Common myeloid progenitor, CD34-positive (primary cell): ENCODE data around the gene KIF12.

Experiments used
- CTCF ChIA-PET: fragments of 350-600 bp; sonication (Branson Sonifier 250); formaldehyde crosslinking; loops from one replicate; lab custom pipeline; 2021; ENCODE audit warnings: antibody characterized with exemption; lab: Charles Lee
- POLR2A ChIA-PET: fragments of 350-600 bp; sonication (Branson Sonifier 250); formaldehyde crosslinking; loops from one replicate; lab custom pipeline; 2021; ENCODE audit warnings: antibody characterized with exemption; lab: Charles Lee
- DNase-seq, 3 donors: peaks; one replicate each; pipeline versions ENCODE4 v3.0.0 to v3.0.0-alpha.2; 2013
- H3K27ac ChIP-seq, 2 experiments: 1 replicate in 1 of 2; 2 replicates in 1 of 2; pipeline ENCODE4 v1.7.0; 2013; ENCODE audit warnings: inconsistent platforms in 2 of 2, low read length in 2 of 2, mild to moderate bottlenecking in 2 of 2, low read depth in 1 of 2, moderate library complexity in 1 of 2; ENCODE audit not compliant: severe bottlenecking in 2 of 2, insufficient read depth in 1 of 2, poor library complexity in 1 of 2
- H3K27me3 ChIP-seq, 5 experiments: replicated peaks in 2 of 5; 1 replicate in 3 of 5; 2 replicates in 2 of 5; pipeline versions ENCODE4 v1.6.1 to v1.7.0; 2013; ENCODE audit warnings: low read length in 4 of 5, mild to moderate bottlenecking in 2 of 5, moderate library complexity in 2 of 5, inconsistent platforms in 1 of 5; ENCODE audit not compliant: insufficient read depth in 5 of 5, control insufficient read depth in 4 of 5
- H3K36me3 ChIP-seq, 4 experiments: 1 replicate in 2 of 4; 2 replicates in 2 of 4; pipeline versions ENCODE4 v1.6.1 to v1.7.0; 2013; ENCODE audit warnings: low read length in 3 of 4, control low read depth in 1 of 4, mild to moderate bottlenecking in 1 of 4; ENCODE audit not compliant: control insufficient read depth in 4 of 4, insufficient read depth in 4 of 4
- H3K4me1 ChIP-seq, 4 experiments: 1 replicate in 3 of 4; 2 replicates in 1 of 4; pipeline versions ENCODE4 v1.6.1 to v1.7.1; 2013; ENCODE audit warnings: low read length in 3 of 4, mild to moderate bottlenecking in 3 of 4, control low read depth in 1 of 4, inconsistent platforms in 1 of 4, moderate library complexity in 1 of 4; ENCODE audit not compliant: control insufficient read depth in 4 of 4, insufficient read depth in 4 of 4; ENCODE audit errors: control extremely low read depth in 1 of 4
- H3K4me3 ChIP-seq, 7 experiments: 1 replicate in 4 of 7; 2 replicates in 3 of 7; pipeline versions ENCODE4 v1.5.1 to v1.7.0; 2013; ENCODE audit warnings: mild to moderate bottlenecking in 7 of 7, low read length in 6 of 7, moderate library complexity in 6 of 7, inconsistent platforms in 2 of 7, low read depth in 2 of 7, control low read depth in 1 of 7; ENCODE audit not compliant: insufficient read depth in 4 of 7, control insufficient read depth in 1 of 7; ENCODE audit errors: extremely low read depth in 1 of 7
- H3K9me3 ChIP-seq, 5 experiments: 1 replicate in 4 of 5; 2 replicates in 1 of 5; pipeline versions ENCODE4 v1.6.1 to v1.7.1; 2013; ENCODE audit warnings: low read length in 4 of 5, mild to moderate bottlenecking in 2 of 5, inconsistent platforms in 1 of 5, low read depth in 1 of 5, moderate library complexity in 1 of 5; ENCODE audit not compliant: control insufficient read depth in 4 of 5, insufficient read depth in 2 of 5; ENCODE audit errors: control extremely low read depth in 1 of 5
- WGBS: methylation state at CpG from one replicate; pipeline ENCODE4 v1.1.5; 2013; ENCODE audit not compliant: insufficient coverage; 5-methylcytosine and 5-hydroxymethylcytosine counted together

KIF12 gene

GRCh38 chr9:114080773-114081440, 18.2 kb downstream of the KIF12 start:
- POLR2A ChIA-PET: no interaction called here
- Histone ChIP-seq H3K27me3 (peaks cover 0 to 2% (median 0%) of the 10 kb centered on the region in 5 experiments), H3K36me3 (no peaks in the 10 kb centered on the region), H3K27ac (no peak overlapping the region), H3K4me1 (peaks cover 0 to 3% (median under 1%) of the 10 kb centered on the region in 4 experiments), H3K9me3 (no peaks in the 10 kb centered on the region), H3K4me3 (no peak overlapping the region)
- CTCF ChIA-PET: interaction anchor here (1.6 to 3.8 kb wide), 5 partner anchors 9 to 211 kb away, joined by 4 to 32 read pairs (median 20); no protein-coding TSS in a partner anchor
- no peak for DNase-seq
- 94% methylated on average over 5 of the region's 7 CpGs for WGBS

- no peak overlapping the region for H3K4me3 ChIP-seq
- no peaks in the 10 kb centered on the region for H3K9me3 ChIP-seq
- peaks cover 0 to 5% (median 0%) of the 10 kb centered on the region in 5 experiments for H3K27me3 ChIP-seq
- H3K4me1 ChIP-seq: peaks cover 0 to 3% (median under 1%) of the 10 kb centered on the region in 4 experiments
- H3K27ac ChIP-seq: no peak overlapping the region
- DNase-seq: no peak
- no peaks in the 10 kb centered on the region for H3K36me3 ChIP-seq
- ChIA-PET CTCF (interaction anchor here (1.6 kb wide), 1 partner anchor 8 kb away, joined by 4 read pairs; no protein-coding TSS in a partner anchor), POLR2A (no interaction called here)
- WGBS: 100% methylated on average over 5 of the region's 5 CpGs
Measured at GRCh38 chr9:114080195-114080772, 18.8 kb downstream of the KIF12 start.

- Histone ChIP-seq H3K36me3 (no peaks in the 10 kb centered on the region), H3K4me3 (no peak overlapping the region), H3K27me3 (peaks cover 0 to 5% (median 0%) of the 10 kb centered on the region in 5 experiments), H3K4me1 (peaks cover 0 to 3% (median under 1%) of the 10 kb centered on the region in 4 experiments), H3K9me3 (no peaks in the 10 kb centered on the region), H3K27ac (no peak overlapping the region)
- 83% methylated on average over 6 of the region's 7 CpGs for WGBS
- POLR2A ChIA-PET: no interaction called here
- CTCF ChIA-PET: interaction anchor here (0.7 to 1.3 kb wide), 4 partner anchors 9 to 212 kb away, joined by 3 to 4 read pairs (median 4); no protein-coding TSS in a partner anchor
- DNase-seq: no peak
Measured at GRCh38 chr9:114078781-114079156, 20.3 kb downstream of the KIF12 start.

- Histone ChIP-seq H3K27me3 (peaks cover 0 to 5% (median 0%) of the 10 kb centered on the region in 5 experiments), H3K4me1 (peaks cover 0 to 3% (median under 1%) of the 10 kb centered on the region in 4 experiments), H3K9me3 (no peaks in the 10 kb centered on the region), H3K36me3 (no peaks in the 10 kb centered on the region), H3K27ac (no peak within 1 kb of the TSS), H3K4me3 (no peak within 1 kb of the TSS)
- peak in 2 of 3 donors; percentile 18 to 33 for DNase-seq
- WGBS: 80% methylated on average over 16 of the region's 16 CpGs
- CTCF ChIA-PET: interaction anchor here (0.7 to 1.3 kb wide), 4 partner anchors 10 to 213 kb away, joined by 3 to 4 read pairs (median 4); no protein-coding TSS in a partner anchor
- POLR2A ChIA-PET: no interaction called here
Measured at GRCh38 chr9:114078021-114078780, 20.9 kb downstream of the KIF12 start, which contains the start of gene AMBP. Gene AMBP, minus strand, starts transcription at chr9:114078300. Its CDS starts 91 bp downstream, at chr9:114078209.

- Histone ChIP-seq H3K4me3 (no peak overlapping the region), H3K27me3 (peaks cover 0 to 5% (median 0%) of the 10 kb centered on the region in 5 experiments), H3K4me1 (peaks cover 0 to 3% (median under 1%) of the 10 kb centered on the region in 4 experiments), H3K9me3 (no peaks in the 10 kb centered on the region), H3K36me3 (no peaks in the 10 kb centered on the region), H3K27ac (no peak overlapping the region)
- DNase-seq: no peak
- CTCF ChIA-PET: interaction anchor here (0.5 to 1.1 kb wide), 3 partner anchors 11 to 31 kb away, joined by 3 to 4 read pairs (median 3); no protein-coding TSS in a partner anchor
- WGBS: 67% methylated on average over 7 of the region's 7 CpGs
- POLR2A ChIA-PET: no interaction called here
Measured at GRCh38 chr9:114077162-114077837, 21.8 kb downstream of the KIF12 start.

- Histone ChIP-seq H3K27ac (no peak overlapping the region), H3K4me3 (no peak overlapping the region), H3K36me3 (no peaks in the 10 kb centered on the region), H3K27me3 (peaks cover 0 to 5% (median 0%) of the 10 kb centered on the region in 5 experiments), H3K4me1 (peaks cover 0 to 3% (median under 1%) of the 10 kb centered on the region in 4 experiments), H3K9me3 (no peaks in the 10 kb centered on the region)
- ChIA-PET POLR2A (no interaction called here), CTCF (interaction anchor here (0.5 to 1.0 kb wide), 2 partner anchors 11 to 20 kb away, joined by 3 read pairs; no protein-coding TSS in a partner anchor)
- no peak for DNase-seq
- 82% methylated on average over 13 of the region's 14 CpGs for WGBS
Measured at GRCh38 chr9:114076237-114077161, 22.6 kb downstream of the KIF12 start.
